GM21390 (cell line): ENCODE measurements around the gene PRKAG3.
"Not testable (repeated sequence)": the region's sequence is repeated elsewhere in the genome, so short reads cannot be mapped to it uniquely, and the experiment has no call there.

Source experiments
- ATAC-seq: cut with Tn5 transposase; IDR thresholded peaks from one replicate; pipeline ENCODE4 v1.9.1; 2021; ENCODE audit not compliant: unreplicated experiment

PRKAG3 gene

DNA sequence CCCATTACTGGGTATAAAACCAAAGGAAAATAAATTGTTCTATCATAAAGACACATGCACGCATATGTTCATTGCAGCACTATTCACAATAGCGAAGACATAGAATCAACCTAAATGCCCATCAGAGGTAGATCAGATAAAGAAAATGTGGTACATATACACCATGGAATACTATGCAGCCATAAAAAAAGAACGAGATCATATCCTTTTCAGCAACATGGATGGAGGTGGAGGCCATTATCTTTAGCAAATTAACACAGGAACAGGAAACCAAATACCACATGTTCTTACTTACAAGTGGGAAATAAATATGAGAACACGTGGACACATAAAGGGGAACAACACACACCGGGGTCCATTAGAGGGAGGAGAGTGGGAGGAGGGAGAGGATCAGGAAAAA is 12.7 kb upstream of the PRKAG3 start:
- ATAC-seq: not testable (repeated sequence)

DNA sequence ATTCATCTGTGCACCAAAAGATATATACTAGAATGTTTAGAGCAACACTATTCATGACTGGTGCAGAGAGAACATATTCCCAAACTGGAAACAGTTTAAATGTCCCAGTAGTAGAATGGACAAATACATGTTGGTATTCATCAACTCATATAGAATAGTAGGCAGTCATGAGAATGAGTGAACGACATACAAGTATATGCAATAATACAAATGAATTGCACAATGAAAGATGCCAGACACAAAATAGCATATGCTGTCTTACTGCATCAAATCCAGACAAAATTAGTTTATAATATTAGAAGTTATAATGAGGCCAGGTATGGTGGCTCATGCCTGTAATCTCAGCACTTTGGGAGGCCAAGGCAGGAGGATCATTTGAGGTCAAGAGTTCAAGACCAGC is 8.3 kb upstream of the PRKAG3 start:
- ATAC-seq: no peak

DNA sequence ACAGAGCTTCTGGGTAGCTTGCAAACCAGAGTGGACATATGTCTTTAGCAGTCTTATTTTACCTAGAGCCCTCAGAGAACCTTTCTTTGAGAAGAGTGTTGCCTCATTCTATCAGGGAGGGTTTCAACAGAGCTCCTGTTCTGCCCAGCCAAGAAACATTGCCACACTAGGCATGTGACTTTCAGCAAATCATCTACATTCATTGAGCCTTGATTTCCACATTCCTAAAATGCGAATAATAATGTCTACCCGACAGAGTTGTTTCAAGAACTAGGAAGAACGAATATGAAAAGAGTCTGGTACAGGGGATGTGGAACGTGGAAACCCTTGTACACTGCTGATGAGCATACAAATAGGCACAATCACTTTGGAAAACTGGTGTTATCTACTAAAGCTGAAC is 7.8 kb upstream of the PRKAG3 start:
- no peak for ATAC-seq

DNA sequence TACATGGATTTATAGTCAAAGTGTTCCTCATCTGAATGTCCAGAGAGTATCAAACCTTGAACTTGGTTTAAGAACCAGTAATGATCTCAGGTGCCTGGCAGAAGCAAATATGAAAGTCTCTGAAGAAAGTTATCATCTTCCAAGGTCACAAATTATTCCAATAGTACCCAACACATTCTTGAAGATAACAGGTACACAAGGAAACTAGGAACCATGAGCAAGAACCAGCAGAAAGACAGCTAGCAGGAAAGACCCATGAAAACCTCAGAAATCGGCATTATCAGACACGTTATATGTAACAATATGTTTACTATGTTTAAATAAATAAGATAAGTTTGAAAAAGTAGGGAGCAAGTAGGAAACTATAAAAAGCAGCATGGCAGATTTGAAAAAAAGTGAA is 5.9 kb upstream of the PRKAG3 start:
- ATAC-seq: no peak

DNA sequence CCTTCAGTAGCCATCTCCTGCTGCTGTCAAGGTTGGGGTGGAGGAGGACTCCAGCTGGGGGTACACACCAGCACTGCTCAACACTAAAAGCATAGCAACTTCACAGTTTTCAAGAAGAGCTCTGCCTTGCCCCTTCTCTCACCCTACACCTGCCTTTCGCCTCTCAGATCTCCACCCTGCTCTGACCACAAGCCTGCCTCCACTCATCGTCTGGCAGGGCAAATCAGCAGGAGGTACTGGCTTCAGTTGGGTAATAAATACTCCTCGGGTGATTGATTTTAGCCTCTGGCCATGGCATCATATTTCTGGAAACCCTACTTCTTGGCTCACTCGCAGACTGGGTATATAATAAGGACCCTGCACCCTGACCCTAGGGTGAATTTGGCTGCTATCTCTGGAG is 3.1 kb upstream of the PRKAG3 start:
- no peak for ATAC-seq

DNA sequence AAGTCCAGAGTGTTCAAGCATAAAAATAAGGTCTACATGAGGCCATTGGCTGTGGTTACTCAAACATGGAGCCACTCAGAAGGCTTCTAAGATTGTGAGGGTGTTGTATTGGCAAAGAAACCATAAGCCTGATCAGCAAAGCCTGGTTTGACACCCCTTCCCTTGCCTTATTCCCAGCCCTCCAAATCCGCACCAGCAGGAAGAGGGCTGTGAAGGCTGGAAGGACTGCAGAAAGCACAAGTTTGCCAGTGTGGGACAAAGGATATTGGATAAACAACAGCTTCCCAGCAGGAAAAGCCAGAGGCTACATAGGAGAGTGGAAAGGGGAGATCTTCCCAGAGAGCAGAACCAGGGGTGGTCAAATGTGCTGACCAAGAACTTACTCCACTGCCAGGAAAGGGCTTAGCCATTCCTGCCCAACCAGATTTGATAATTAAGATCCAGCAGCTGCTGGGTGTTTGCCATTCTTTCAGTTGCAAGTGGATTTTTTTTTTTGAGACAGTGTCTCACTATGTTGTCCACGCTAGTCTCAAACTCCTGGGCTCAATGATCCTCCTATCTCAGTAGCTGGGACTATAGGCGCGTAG is 1.5 kb upstream of the PRKAG3 start:
- no peak for ATAC-seq

DNA sequence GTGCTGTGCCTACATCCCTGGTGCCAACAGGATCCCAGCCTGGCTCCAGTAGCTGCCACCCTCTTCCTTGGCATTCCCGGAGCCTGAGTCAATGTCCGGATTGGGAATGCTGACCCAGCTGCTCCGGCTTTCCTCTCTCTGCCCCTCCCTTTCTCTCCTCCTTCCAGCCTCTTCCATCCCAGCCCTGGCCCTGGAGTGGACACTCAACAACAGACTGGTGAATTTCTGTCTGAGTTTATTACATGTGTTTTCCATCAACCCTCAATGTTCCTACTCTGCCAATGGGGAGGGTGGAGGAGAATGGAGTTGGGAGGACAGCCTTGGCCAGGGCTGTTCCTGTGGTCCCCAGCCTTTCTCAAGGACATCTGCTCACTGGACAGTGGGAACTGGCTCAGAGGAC is 917 bp upstream of the PRKAG3 start:
- ATAC-seq: no peak

DNA sequence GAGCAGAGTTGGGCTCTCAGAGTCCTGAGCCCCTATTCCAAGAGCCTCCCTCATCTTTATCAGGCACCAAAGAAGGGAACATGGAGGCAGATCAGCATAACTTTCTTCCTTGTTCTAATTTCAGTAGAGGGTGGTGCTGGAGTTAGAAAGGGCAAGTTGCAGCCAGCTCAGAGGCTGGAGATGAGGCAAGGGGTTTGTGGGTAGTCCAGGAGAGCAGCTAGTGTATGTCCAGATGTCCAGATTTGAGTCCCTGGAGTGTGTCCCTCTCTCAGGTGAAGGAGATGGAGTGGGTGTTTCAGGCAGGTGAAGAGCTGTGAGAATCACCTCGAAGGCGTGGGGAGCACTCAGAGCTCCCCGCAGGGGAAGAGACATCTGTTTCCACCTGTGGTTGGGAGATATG is 478 bp upstream of the PRKAG3 start:
- no peak for ATAC-seq

DNA sequence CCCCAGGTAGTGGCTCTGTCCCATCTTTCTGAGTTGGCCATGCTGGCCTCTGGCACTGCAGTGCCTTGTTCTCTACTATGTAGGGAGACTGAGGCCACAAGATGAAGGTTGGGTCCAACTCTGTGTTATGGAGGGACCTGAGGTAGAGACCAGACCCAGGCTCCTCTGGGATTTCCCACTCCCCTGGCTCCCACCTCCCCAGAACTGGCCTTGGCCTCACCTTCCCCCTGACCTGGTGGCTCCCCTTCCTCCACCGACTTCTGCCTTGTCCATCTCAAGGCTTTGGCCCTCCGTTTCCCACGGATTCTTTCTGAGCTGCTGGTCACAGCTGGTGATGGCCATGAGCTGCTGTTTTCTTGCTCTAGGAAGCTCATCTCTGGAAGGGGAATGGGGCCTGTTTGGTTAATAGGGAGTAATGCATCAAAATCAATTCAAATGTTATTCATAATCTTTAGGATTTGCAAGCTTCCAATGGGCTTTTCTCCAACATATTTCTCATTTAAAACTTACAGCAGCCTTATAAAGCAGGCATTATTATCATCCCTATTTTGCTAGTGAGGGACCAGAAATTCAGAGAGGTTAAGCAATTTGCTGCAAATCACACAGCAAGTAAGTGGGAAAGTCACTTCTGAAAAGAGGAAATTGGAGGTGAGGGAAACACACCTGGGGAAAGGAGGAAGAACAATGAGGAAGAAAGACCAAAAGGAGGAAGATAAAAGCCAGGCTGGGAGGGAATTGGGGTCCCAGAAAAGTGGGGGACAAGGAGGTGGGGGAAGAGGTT is 887 bp downstream of the PRKAG3 start:
- no peak for ATAC-seq

DNA sequence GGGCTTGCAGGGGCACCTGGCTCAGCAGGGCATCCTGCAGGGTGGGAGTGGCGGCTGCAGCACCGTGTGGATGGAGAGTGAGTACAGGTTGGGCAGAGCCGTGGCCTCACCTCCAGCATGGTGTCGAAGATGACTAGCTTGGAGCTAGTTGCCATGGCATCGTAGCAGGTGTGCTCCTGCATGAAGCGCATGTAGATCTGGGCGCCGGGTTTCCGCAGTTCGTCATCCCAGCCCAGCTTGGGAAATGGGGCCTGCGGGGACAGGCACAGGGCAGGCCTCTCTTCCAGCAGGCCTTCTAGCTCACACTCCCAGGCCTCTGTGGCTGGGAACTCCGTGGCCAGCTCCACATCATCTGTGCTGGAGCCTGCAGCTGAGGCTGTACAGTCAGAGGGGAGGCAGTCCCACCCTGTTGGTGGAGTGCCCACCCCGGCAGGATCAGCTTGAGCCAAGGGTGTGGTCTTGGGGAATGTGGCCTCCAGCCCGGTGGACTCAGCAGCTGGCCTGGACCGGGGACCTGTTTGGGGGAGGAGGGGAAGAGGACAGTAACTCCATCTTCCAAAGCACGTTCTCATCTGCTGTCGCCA is 1.6 kb downstream of the PRKAG3 start:
- ATAC-seq: no peak

DNA sequence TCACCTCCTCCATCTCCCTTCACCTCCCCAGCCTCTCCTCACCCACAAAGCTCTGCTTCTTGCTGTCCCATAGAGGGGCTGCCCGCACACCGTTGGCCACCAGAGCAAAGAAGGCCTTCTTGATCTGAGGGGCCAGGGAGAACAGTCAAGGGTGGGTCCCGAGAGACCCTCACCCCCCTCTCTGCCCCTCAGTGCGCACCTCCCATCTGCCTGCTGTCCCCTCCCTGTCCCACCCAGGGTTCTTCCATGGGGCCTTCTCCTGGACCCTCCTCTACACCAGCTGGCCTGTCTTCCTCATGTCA is 3.2 kb downstream of the PRKAG3 start:
- no peak for ATAC-seq

DNA sequence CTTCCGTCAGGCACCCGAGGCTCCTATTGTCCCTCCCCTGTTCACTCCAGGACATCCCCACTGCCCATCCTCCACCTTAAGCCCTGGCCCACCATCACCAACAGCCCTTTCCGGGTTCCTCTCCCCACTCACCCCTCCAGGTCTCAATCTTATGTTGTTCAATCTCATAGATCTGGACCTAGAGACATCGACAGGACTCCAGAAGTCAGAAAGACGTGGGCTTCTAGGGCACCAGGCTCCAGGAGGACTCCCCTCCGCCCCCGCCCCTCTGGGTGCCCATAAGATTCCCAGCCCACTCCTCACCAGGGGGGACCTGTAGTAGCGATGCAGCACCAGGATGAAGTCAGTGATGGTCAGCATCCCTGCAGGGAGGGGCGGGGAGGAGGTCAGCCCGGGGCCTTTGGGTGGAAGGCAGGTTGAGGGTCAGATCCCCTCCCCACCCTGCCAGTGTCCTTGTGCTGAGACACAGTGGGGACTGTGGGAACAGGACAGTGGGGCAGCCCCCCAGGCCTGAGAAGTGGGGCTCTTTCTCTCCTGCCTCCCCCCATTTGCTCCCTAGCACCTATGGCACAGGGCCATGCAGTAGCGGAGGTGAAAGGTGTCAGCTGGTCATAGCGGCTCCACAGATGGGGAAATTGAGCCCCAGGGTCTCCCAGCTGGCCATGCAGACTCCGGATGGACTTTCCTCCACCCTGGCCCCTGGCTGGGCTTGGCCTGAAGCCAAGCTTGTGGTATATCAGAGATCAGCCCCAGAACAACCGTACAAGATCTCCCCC is 3.7 kb downstream of the PRKAG3 start:
- ATAC-seq: no peak

DNA sequence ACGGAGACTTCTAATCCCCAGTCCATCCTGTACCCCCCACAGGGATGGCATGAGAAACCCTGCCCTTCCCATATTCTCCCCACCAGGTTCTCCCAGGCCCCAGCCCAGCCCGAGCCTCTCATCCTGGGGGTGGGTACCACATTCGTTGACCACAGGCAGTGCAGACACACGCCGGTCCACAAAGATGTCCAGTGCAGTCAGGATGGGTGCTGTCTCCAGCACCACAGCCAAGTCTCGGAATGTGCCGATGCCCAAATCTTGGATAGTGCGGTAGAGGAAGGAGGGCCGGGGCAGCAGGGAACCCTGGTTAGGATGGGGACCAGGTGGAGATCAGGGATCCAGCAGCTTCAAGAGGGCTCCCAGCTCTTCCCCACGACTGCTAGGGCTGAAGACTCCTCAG is 4.8 kb downstream of the PRKAG3 start:
- ATAC-seq: no peak

DNA sequence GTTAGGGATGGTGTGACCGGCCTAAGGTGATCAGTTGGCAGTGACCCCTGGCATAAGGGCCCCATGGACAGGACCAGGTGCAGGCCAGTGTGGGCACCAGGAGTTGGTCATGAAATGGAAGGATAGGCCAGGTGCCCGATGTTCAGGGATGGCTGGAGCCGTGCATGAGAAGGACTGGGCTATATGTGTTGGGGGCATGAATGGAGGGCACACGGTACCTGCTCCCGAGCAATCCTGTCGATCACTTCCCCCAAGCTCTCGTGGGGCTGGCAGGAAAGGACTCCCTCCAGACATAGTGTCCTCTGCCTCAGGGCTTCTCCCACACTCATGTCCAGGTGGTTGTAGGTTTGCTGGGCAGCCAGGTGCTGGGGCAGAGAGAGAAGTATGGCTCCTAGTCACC is 7.6 kb downstream of the PRKAG3 start:
- no peak for ATAC-seq

DNA sequence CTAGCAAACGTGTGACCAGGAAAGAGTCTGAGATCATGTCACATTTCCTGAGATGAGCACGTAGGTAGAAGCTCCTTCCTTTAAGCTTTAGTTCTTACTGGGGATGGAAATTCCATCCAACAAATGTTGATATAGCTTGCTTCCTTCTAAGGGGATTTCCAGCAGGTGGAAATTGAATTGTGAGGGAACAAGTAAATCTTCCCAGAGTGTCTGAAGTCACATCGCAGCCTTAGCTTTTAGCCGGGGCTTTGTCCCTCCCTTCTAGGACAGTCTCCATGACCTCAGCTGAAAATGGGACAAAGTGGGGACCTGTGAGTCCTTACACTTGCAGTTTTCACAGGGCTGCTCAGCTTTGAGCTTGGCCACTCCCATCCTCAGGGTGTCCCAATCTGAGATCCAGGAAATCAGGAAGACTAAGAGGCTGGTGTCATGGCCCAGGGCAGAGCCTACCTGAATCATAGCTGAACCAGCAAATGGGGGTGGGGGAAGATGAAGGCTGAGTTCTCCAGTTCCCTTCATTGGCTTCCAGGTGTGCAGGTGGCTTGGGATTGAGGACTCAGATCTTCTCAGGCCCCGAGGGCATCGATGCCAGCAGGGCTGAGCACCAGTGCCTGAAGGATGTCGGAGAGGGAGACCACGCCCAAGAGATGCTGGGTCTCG is 8.3 kb downstream of the PRKAG3 start:
- no peak for ATAC-seq

DNA sequence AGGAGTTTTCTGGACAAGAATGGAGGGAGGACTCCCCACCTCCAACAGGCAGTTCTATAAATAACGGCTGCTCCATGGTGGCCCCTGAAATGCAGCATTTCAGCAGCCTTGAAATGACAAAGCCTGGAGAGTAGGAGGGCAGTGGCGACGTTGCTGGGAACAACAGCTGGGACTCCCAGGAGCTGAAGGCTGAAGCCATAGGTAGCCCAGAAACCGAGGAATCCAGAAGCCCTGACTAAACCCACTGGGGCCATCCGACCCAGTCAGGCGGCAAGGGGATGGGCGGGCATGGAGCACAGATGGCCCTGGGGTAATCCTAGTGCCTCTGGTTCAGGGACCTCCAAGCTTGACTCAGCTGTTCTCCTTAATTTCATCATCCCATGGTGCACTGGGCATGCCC is 9.0 kb downstream of the PRKAG3 start:
- no peak for ATAC-seq

DNA sequence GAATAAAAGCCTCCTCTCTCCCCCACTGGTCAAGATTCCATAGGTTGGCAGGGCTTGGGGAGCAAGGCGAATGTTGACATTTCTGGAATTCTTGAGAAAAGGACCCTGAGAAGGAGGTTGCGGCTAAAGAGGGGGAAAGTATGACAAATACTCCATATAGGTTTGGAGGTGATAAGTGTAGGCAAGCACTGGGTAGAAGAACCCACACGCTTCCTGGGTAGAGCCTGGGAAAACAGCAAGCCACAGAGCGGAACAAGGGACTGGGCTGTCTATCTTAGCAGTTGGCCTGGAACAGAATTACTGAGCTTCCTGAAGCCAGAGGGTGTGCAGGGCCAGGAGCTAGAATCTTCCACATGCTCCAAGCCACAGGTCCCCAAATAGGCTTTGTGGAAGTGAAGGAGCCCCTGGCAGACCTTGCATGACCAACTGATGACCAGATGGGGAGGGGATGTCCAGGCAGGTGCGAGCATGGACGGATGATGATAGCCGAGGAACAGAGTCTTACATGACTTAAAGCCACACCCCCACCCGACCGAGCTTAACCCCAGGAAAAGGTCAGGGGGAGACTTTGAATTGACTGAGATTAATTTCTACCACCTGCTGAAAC is 9.9 kb downstream of the PRKAG3 start:
- no peak for ATAC-seq

DNA sequence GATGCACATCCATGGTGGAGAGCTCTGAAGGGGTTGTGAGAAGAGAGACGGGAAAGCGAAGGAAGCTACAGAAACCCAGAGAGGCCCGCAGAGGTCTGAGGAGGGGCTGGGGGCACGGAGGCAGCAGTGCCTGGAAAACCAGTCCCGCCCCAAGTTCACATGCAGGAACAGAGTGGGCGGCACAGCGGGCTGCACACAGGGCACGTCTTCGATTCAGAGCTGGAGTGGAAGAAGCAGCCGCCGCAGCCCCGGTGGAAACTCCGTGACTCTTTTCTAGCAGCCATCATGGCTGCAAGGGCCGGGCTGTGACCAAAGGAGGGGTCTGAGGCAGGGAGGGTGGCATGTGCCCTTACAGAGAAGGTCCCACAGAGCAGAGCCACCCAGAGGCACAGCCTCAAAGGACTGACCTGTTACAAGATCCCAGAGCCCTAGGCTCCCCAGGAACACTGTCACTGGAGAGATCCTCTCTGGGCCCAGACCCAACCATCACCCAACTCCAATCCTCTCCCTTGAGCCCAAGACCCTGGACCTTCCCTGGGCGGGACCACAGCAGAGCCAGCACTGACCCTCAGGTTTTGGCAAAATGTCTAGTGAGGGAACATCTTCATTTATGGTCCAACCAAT is 10.7 kb downstream of the PRKAG3 start:
- no peak for ATAC-seq

DNA sequence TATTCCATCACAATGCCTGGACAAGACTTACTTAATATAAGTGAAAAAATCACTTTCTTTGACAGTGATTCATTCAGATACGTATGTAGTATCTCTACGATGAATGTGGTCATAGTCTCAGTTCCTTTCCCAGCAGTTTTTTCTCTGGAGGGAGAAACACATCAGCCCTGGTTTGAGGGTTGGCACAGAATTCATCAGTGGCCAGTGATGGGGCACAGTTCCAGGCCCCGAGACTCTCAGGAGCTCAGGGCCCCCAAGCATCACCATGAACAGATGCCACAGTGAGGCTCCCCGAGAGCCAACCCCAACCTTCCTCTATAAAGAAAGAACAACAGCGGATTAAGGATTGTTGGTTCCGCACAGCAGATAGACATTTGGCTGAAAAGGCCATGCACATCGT is 12.5 kb downstream of the PRKAG3 start:
- ATAC-seq: no peak

DNA sequence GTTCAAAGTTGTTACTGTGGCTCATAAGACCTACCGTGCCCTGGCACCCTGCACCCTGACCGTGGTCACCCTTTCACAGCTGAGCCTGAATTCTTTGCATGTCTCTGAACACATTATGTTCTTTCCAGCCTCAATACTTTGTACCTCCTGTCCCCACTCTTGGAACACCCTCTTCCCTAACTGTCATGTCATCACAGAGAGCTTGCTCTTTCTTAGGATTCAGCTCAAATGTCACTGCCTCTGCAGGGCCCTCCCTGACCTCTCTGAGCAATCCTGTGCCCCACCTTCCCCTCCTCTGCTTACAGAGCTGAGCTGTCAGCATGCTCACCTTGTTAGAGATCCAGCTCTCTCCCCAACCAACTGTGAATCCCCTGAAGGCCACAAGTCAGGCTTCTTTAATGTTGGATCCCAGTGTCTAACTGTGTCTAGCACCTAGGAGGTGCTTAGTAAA is 15.0 kb downstream of the PRKAG3 start:
- ATAC-seq: no peak

DNA sequence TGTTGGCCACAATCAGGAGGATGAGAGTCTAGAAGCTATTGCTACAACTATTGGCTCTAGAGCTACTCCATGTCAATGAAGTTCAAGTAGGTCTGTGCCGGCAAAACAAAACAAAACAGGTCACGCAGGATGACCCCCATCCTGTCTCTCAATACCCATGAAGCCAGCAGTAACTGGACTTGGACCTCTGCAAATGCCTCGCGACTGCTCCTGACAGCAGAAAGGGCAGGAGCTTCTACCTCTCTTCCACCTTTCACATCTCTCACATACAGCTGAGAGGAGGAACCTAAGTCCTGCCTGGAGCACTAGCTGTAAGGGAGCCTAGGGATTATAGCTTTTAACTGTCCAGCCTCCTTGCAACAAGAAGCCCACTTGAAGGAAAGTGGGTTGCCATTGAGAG is 16.0 kb downstream of the PRKAG3 start:
- no peak for ATAC-seq
